ENCODE measurements around the gene EPOP. TPM values are rescaled to one million over a fixed set of nuclear protein-coding genes. Genes with fewer than 3 reads are reported as not detected.

The EPOP gene
- total and polyA plus RNA-seq, 2 of the 13 experiments (the other 11 are each of a cell fraction or from before 2014, with no cell fraction given), result 14.7 to 37.8 TPM

DNA sequence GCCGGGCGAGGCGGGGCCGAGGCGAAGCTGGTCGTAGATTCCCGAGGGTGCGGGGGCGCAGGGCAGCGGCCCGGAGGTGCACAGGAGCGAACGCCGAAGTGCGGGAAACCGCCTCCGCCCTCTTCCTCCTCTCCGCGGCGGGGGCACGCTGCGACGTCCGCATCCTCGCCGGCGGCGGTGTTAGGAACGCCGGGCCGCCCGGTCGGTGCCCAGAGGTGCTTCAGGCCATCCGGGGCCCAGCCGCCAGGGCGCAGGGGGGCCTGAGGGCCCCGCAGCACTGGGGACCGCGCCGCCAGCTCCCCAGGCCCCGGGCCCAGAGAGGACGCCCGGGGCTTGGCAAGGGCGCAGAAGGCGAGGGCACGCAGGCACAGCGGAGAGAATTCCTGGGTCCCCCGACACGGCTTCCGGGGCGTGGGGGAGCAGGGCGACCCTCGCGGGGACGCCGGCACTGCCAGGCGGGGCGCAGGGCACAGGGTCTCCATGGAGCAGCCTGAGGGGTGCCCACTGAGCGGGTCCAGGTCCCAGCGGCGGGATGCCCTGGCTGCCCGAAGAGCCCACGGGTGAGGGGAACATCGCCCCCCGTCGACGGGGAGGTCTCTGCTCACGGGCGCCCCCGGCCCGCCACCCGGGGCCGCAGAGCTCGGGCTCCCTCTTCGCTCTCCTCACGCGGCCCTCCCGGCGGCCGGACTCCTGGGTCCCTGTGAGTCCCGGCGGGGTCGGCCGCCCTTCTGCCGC lies 576 bp downstream of the EPOP start (continued):
- TF ChIP-seq AKNA (CRISPR knock-in tag; IDR thresholded peaks at IDR 0.05; ENCODE audit: borderline replicate concordance), result no peak
- TF ChIP-seq ZNF34 (CRISPR knock-in tag; IDR thresholded peaks at IDR 0.05; ENCODE audit: borderline replicate concordance), result no peak
- TF ChIP-seq U2AF2 (IDR thresholded peaks at IDR 0.05; ENCODE audit: low read depth, low read length), result 0 out of 2 replicates have a peak, but pooled peaks have one; percentile 29
- TF ChIP-seq YY1 (IDR thresholded peaks at IDR 0.05; ENCODE audit: insufficient read depth, insufficient replicate concordance, low read depth, low read length), result peak; percentile 1
- TF ChIP-seq RAD51 (IDR thresholded peaks at IDR 0.05; ENCODE audit: borderline replicate concordance), result no peak
- TF ChIP-seq FOXK2 (IDR thresholded peaks at IDR 0.05), result no peak
- TF ChIP-seq ZNF75D (CRISPR knock-in tag; IDR thresholded peaks at IDR 0.05; ENCODE audit: borderline replicate concordance), result no peak
- TF ChIP-seq, protein P1, sequence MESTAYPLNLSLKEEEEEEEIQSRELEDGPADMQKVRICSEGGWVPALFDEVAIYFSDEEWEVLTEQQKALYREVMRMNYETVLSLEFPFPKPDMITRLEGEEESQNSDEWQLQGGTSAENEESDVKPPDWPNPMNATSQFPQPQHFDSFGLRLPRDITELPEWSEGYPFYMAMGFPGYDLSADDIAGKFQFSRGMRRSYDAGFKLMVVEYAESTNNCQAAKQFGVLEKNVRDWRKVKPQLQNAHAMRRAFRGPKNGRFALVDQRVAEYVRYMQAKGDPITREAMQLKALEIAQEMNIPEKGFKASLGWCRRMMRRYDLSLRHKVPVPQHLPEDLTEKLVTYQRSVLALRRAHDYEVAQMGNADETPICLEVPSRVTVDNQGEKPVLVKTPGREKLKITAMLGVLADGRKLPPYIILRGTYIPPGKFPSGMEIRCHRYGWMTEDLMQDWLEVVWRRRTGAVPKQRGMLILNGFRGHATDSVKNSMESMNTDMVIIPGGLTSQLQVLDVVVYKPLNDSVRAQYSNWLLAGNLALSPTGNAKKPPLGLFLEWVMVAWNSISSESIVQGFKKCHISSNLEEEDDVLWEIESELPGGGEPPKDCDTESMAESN (CRISPR knock-in tag; conservative IDR thresholded peaks at IDR 0.05), result no peak
- TF ChIP-seq FOXP1 (IDR thresholded peaks at IDR 0.05), result no peak
- TF ChIP-seq FOXP1 (CRISPR knock-in tag; IDR thresholded peaks at IDR 0.05), result no peak
- no peak; the same call in 1 of the 2 replicates for TF ChIP-seq SNRNP70 (IDR thresholded peaks at IDR 0.05; ENCODE audit: low read depth, low read length)
- no peak for TF ChIP-seq TSC22D2 (CRISPR knock-in tag; IDR thresholded peaks at IDR 0.05; ENCODE audit: borderline replicate concordance)
- TF ChIP-seq ZBTB7B (CRISPR knock-in tag; IDR thresholded peaks at IDR 0.05), result no peak
- TF ChIP-seq PRMT3 (CRISPR knock-in tag; IDR thresholded peaks at IDR 0.05; ENCODE audit: borderline replicate concordance, low read depth), result no peak; the same call in 1 of the 2 replicates
- TF ChIP-seq CHD4 (IDR thresholded peaks at IDR 0.05; ENCODE audit: borderline replicate concordance, low read length), result no peak
- no peak; the same call in 1 of the 2 replicates for TF ChIP-seq NR1H2 (CRISPR knock-in tag; IDR thresholded peaks at IDR 0.05; ENCODE audit: borderline replicate concordance, low read depth)
- no peak for TF ChIP-seq RBM39 (IDR thresholded peaks at IDR 0.05; ENCODE audit: low read depth, low read length, poor library complexity, severe bottlenecking)
- TF ChIP-seq ZNF263 (CRISPR knock-in tag; IDR thresholded peaks at IDR 0.05), result no peak
- TF ChIP-seq ZMYM3 (CRISPR knock-in tag; IDR thresholded peaks at IDR 0.05), result no peak
- no peak for TF ChIP-seq HNRNPK (IDR thresholded peaks at IDR 0.05; ENCODE audit: low read depth, low read length, poor library complexity, severe bottlenecking)
- no peak for TF ChIP-seq ZNF841 (CRISPR knock-in tag; IDR thresholded peaks at IDR 0.05; ENCODE audit: borderline replicate concordance)
- TF ChIP-seq MAX (IDR thresholded peaks at IDR 0.05), result no peak
